DOHH2 (cell line): ENCODE data around the gene VSTM2B.

Experiments
- CTCF ChIP-seq: fragments of 200-600 bp; sonication (generic); IDR thresholded peaks from one replicate; pipeline ENCODE4 v1.5.1; 2014; ENCODE audit warnings: antibody characterized with exemption, mild to moderate bottlenecking, low read depth, low read length; ENCODE audit not compliant: poor library complexity, severe bottlenecking
- EZH2phosphoT487 ChIP-seq: fragments of 200-600 bp; sonication (generic); IDR thresholded peaks from 2 replicates; pipeline ENCODE4 v1.6.1; 2017; ENCODE audit warnings: borderline replicate concordance, mild to moderate bottlenecking, antibody characterized with exemption, low read length, moderate library complexity, mixed read lengths

DNA sequence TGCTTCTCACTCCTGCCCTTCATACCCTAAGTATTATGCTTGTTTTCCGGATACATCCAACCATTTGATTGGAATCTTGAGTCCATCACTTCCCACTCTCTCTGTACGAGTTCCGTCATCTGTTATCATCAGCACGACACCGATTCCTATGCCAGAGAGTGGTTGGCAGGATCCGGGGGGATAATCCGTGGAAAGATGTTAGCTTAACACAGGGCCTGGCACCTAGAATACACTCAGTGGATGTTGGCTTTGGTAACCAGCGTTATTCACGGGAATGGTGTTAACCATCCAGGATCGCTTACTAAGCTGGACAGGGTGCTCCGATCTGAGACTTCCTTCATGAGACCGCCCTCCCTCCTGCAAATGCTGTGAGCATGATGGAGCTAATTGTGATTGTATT, 12.4 kb downstream of the VSTM2B start:
- TF ChIP-seq CTCF = no peak
- TF ChIP-seq EZH2phosphoT487 = no peak
